Smooth muscle cell (in vitro differentiated cells): ENCODE data around the gene CFAP43. TPM values are rescaled to one million over a fixed set of nuclear protein-coding genes. Genes with fewer than 3 reads are reported as not detected.
A peak's percentile ranks its signal among the peaks of the same experiment; 100 is the strongest.

Experiments used
- DNase-seq: peaks from one replicate; lab custom pipeline; 2025; ENCODE audit not compliant: unreplicated experiment; lab: John Stamatoyannopoulos, UW
- H2AFZ ChIP-seq: fragments of 200-600 bp; sonication (generic); 2 replicates; pipeline ENCODE4 v1.6.0; 2016; ENCODE audit warnings: antibody characterized with exemption, low read depth, mild to moderate bottlenecking
- H3F3A ChIP-seq: fragments of 200-600 bp; sonication (generic); 2 replicates; pipeline ENCODE4 v1.6.0; 2017; ENCODE audit warnings: antibody characterized with exemption, low read depth
- H3K27ac ChIP-seq: fragments of 200-600 bp; sonication (generic); 2 replicates; pipeline ENCODE4 v1.5.1; 2016; ENCODE audit warnings: low read depth, mild to moderate bottlenecking
- H3K27me3 ChIP-seq: fragments of 200-600 bp; sonication (generic); 2 replicates; pipeline ENCODE4 v1.6.1; 2016; ENCODE audit warnings: low read depth, mild to moderate bottlenecking
- H3K36me3 ChIP-seq: fragments of 200-600 bp; sonication (generic); 2 replicates; pipeline ENCODE4 v1.5.1; 2016; ENCODE audit warnings: low read depth
- H3K4me1 ChIP-seq: fragments of 200-600 bp; sonication (generic); 2 replicates; pipeline ENCODE4 v1.5.1; 2016; ENCODE audit warnings: low read depth
- H3K4me2 ChIP-seq: fragments of 200-600 bp; sonication (generic); 2 replicates; pipeline ENCODE4 v1.6.0; 2016; ENCODE audit warnings: mild to moderate bottlenecking
- H3K4me3 ChIP-seq: fragments of 200-600 bp; sonication (generic); 2 replicates; pipeline ENCODE4 v1.5.1; 2016; ENCODE audit warnings: mild to moderate bottlenecking
- H3K79me2 ChIP-seq: fragments of 200-600 bp; sonication (generic); 2 replicates; pipeline ENCODE4 v1.6.0; 2016; ENCODE audit warnings: low read depth, mild to moderate bottlenecking
- H3K9ac ChIP-seq: fragments of 200-600 bp; sonication (generic); 2 replicates; pipeline ENCODE4 v1.6.0; 2016; ENCODE audit warnings: low read depth
- H3K9me3 ChIP-seq: fragments of 200-600 bp; sonication (generic); replicated peaks from 2 replicates; pipeline ENCODE4 v1.5.1; 2016; ENCODE audit warnings: low read depth
- H4K20me1 ChIP-seq: fragments of 200-600 bp; sonication (generic); 2 replicates; pipeline ENCODE4 v1.6.0; 2016; ENCODE audit warnings: low read depth
- CTCF ChIP-seq: fragments of 200-600 bp; sonication (generic); IDR thresholded peaks from 2 replicates; pipeline ENCODE4 v1.5.1; 2017; ENCODE audit warnings: borderline replicate concordance, mild to moderate bottlenecking, antibody characterized with exemption; ENCODE audit not compliant: insufficient read depth, poor library complexity, severe bottlenecking
- WGBS: methylation state at CpG from one replicate; pipeline ENCODE4 v1.1.7; 2016; ENCODE audit warnings: low lambda C conversion rate; 5-methylcytosine and 5-hydroxymethylcytosine counted together
- polyA plus RNA-seq: library from polyadenylated mRNA; unstranded; fragments of >200 nt; fragmentation: Nextera tagmentation; extraction: Ambion mirVana; gene quantifications from 2 replicates; pipeline ENCODE4 v1.2.1, GENCODE V29; 2016
- total RNA-seq: library from RNA; depleted of rRNA; stranded (reverse); fragments of >200 nt; gene quantifications from 2 replicates; pipeline ENCODE4 v1.2.3, GENCODE V29; 2014

The CFAP43 gene
- total and polyA plus RNA-seq, 2 experiments from 2014 or later: 0.04 to 0.50 TPM

GRCh38 chr10:104098358-104098925, 133.7 kb downstream of the CFAP43 start:
- H3K27ac ChIP-seq: peak overlapping the region; percentile 14
- H4K20me1 ChIP-seq: no peaks in the 10 kb centered on the region
- no peak for TF ChIP-seq CTCF
- no peaks in the 10 kb centered on the region for H3K9me3 ChIP-seq
- no peak overlapping the region for H3K4me3 ChIP-seq
- H3F3A ChIP-seq: no peaks in the 10 kb centered on the region
- H3K4me2 ChIP-seq: peak overlapping the region; percentile 19
- H3K4me1 ChIP-seq: no peaks in the 10 kb centered on the region
- DNase-seq: no peak
- no peaks in the 10 kb centered on the region for H3K79me2 ChIP-seq
- peaks cover 4% of the 10 kb centered on the region for H3K27me3 ChIP-seq
- no peaks in the 10 kb centered on the region for H3K36me3 ChIP-seq
- H3K9ac ChIP-seq: no peak overlapping the region
- WGBS: 91% methylated on average over 4 of the region's 4 CpGs
- peak overlapping the region; percentile 26 for H2AFZ ChIP-seq

GRCh38 chr10:104096692-104097091, 135.5 kb downstream of the CFAP43 start:
- no peaks in the 10 kb centered on the region for H3K9me3 ChIP-seq
- no peak overlapping the region for H3K27ac ChIP-seq
- no peaks in the 10 kb centered on the region for H3K79me2 ChIP-seq
- WGBS: 85% methylated on average over 2 of the region's 2 CpGs
- H3F3A ChIP-seq: no peaks in the 10 kb centered on the region
- no peaks in the 10 kb centered on the region for H3K27me3 ChIP-seq
- no peak overlapping the region for H2AFZ ChIP-seq
- no peaks in the 10 kb centered on the region for H3K36me3 ChIP-seq
- no peak for TF ChIP-seq CTCF
- no peak overlapping the region for H3K4me2 ChIP-seq
- no peak for DNase-seq
- no peak overlapping the region for H3K4me3 ChIP-seq
- no peak overlapping the region for H3K9ac ChIP-seq
- no peaks in the 10 kb centered on the region for H3K4me1 ChIP-seq
- H4K20me1 ChIP-seq: no peaks in the 10 kb centered on the region

GRCh38 chr10:104092749-104093148, 139.4 kb downstream of the CFAP43 start:
- no peak overlapping the region for H3K4me2 ChIP-seq
- H4K20me1 ChIP-seq: no peaks in the 10 kb centered on the region
- H3K4me3 ChIP-seq: no peak overlapping the region
- DNase-seq: no peak
- TF ChIP-seq CTCF: no peak
- H3K9ac ChIP-seq: no peak overlapping the region
- H3K36me3 ChIP-seq: no peaks in the 10 kb centered on the region
- no peaks in the 10 kb centered on the region for H3K9me3 ChIP-seq
- H3K27me3 ChIP-seq: no peaks in the 10 kb centered on the region
- H3K79me2 ChIP-seq: no peaks in the 10 kb centered on the region
- no peak overlapping the region for H2AFZ ChIP-seq
- H3K27ac ChIP-seq: no peak overlapping the region
- no peaks in the 10 kb centered on the region for H3K4me1 ChIP-seq
- H3F3A ChIP-seq: no peaks in the 10 kb centered on the region

GRCh38 chr10:104090611-104091010, 141.6 kb downstream of the CFAP43 start:
- 74% methylated on average over 2 of the region's 2 CpGs for WGBS
- H3K4me1 ChIP-seq: no peaks in the 10 kb centered on the region
- no peak overlapping the region for H2AFZ ChIP-seq
- H3K9ac ChIP-seq: no peak overlapping the region
- no peak overlapping the region for H3K4me3 ChIP-seq
- H3K9me3 ChIP-seq: no peaks in the 10 kb centered on the region
- H3K79me2 ChIP-seq: no peaks in the 10 kb centered on the region
- no peaks in the 10 kb centered on the region for H3K27me3 ChIP-seq
- H3K4me2 ChIP-seq: no peak overlapping the region
- no peak overlapping the region for H3K27ac ChIP-seq
- no peak for TF ChIP-seq CTCF
- no peaks in the 10 kb centered on the region for H4K20me1 ChIP-seq
- no peaks in the 10 kb centered on the region for H3K36me3 ChIP-seq
- H3F3A ChIP-seq: no peaks in the 10 kb centered on the region
- no peak for DNase-seq
